Skeletal muscle tissue (tissue), 4 donors: ENCODE results near the gene MLANA. TPM values are rescaled to one million over a fixed set of nuclear protein-coding genes. Genes with fewer than 3 reads are reported as not detected.

Experiments
- H3K27ac ChIP-seq: one replicate; pipeline ENCODE4 v1.7.0; 2013; ENCODE audit warnings: mild to moderate bottlenecking, low read depth, low read length, inconsistent platforms
- H3K27me3 ChIP-seq, 3 donors: one replicate each; pipeline ENCODE4 v1.7.0; 2013; ENCODE audit warnings: low read length in 3 of 3; ENCODE audit not compliant: control insufficient read depth in 3 of 3, insufficient read depth in 3 of 3
- H3K36me3 ChIP-seq, 3 donors: one replicate each; pipeline ENCODE4 v1.7.0; 2013; ENCODE audit warnings: low read length in 3 of 3; ENCODE audit not compliant: control insufficient read depth in 3 of 3, insufficient read depth in 3 of 3
- H3K4me1 ChIP-seq, 3 donors: one replicate each; pipeline ENCODE4 v1.7.0; 2013; ENCODE audit warnings: low read length in 3 of 3, mild to moderate bottlenecking in 3 of 3; ENCODE audit not compliant: control insufficient read depth in 3 of 3, insufficient read depth in 3 of 3
- H3K4me3 ChIP-seq, 3 donors: one replicate each; pipeline ENCODE4 v1.7.0; 2013; ENCODE audit warnings: low read length in 3 of 3
- H3K9ac ChIP-seq, 3 donors: one replicate each; pipeline ENCODE4 v1.7.0; 2013; ENCODE audit warnings: low read length in 3 of 3, mild to moderate bottlenecking in 3 of 3, moderate library complexity in 2 of 3, low read depth in 1 of 3
- H3K9me3 ChIP-seq, 3 donors: one replicate each; pipeline ENCODE4 v1.7.0; 2013; ENCODE audit warnings: low read length in 3 of 3; ENCODE audit not compliant: control insufficient read depth in 3 of 3
- total RNA-seq: library from RNA; depleted of rRNA; stranded (reverse); fragments of >200 nt; gene quantifications from one replicate; pipeline ENCODE4 v1.2.3, GENCODE V29; 2014
- donor health status: Osteomylitis.

The MLANA gene
- total RNA-seq, 1 donor from 2014 or later = not detected

GRCh38 chr9:5895782-5896181, 5.1 kb downstream of the MLANA start:
- peak overlapping the region in 1 of 3 donors; percentile 31 for H3K4me3 ChIP-seq
- H3K9me3 ChIP-seq = no peaks in the 10 kb centered on the region
- H3K9ac ChIP-seq = no peak overlapping the region
- peaks cover 0 to 6% (median 0%) of the 10 kb centered on the region in 3 donors for H3K36me3 ChIP-seq
- no peaks in the 10 kb centered on the region for H3K27me3 ChIP-seq
- H3K27ac ChIP-seq = no peak overlapping the region
- peaks cover 3 to 8% (median 6%) of the 10 kb centered on the region in 3 donors for H3K4me1 ChIP-seq

- Histone ChIP-seq H3K36me3 (peaks cover 0 to 6% (median 0%) of the 10 kb centered on the region in 3 donors), H3K4me3 (no peak overlapping the region), H3K9me3 (no peaks in the 10 kb centered on the region), H3K4me1 (peaks cover 3 to 8% (median 6%) of the 10 kb centered on the region in 3 donors), H3K27me3 (no peaks in the 10 kb centered on the region), H3K9ac (no peak overlapping the region), H3K27ac (no peak overlapping the region)
These were observed 6.2 kb downstream of the MLANA start for GRCh38 chr9:5896863-5897262.

GRCh38 chr9:5897851-5898250, 7.2 kb downstream of the MLANA start:
- H3K4me3 ChIP-seq = no peak overlapping the region
- peaks cover 3 to 8% (median 6%) of the 10 kb centered on the region in 3 donors for H3K4me1 ChIP-seq
- H3K9ac ChIP-seq = no peak overlapping the region
- no peaks in the 10 kb centered on the region for H3K27me3 ChIP-seq
- no peak overlapping the region for H3K27ac ChIP-seq
- H3K36me3 ChIP-seq = peaks cover 0 to 6% (median 2%) of the 10 kb centered on the region in 3 donors
- no peaks in the 10 kb centered on the region for H3K9me3 ChIP-seq

GRCh38 chr9:5899292-5899691, 8.6 kb downstream of the MLANA start:
- no peak overlapping the region for H3K9ac ChIP-seq
- H3K9me3 ChIP-seq = no peaks in the 10 kb centered on the region
- H3K4me1 ChIP-seq = peaks cover 3 to 8% (median 6%) of the 10 kb centered on the region in 3 donors
- H3K27ac ChIP-seq = no peak overlapping the region
- H3K27me3 ChIP-seq = no peaks in the 10 kb centered on the region
- peaks cover 2 to 6% (median 3%) of the 10 kb centered on the region in 3 donors for H3K36me3 ChIP-seq
- H3K4me3 ChIP-seq = no peak overlapping the region

- Histone ChIP-seq H3K9me3 (no peaks in the 10 kb centered on the region), H3K4me3 (no peak overlapping the region), H3K36me3 (peaks cover 2 to 6% (median 3%) of the 10 kb centered on the region in 3 donors), H3K27me3 (no peaks in the 10 kb centered on the region), H3K9ac (no peak overlapping the region), H3K4me1 (peaks cover 3 to 6% (median 3%) of the 10 kb centered on the region in 3 donors), H3K27ac (no peak overlapping the region)
These were observed 9.9 kb downstream of the MLANA start for GRCh38 chr9:5900622-5901021.

- H3K27ac ChIP-seq = no peak overlapping the region
- H3K4me1 ChIP-seq = no peaks in the 10 kb centered on the region
- peaks cover 2 to 3% (median 2%) of the 10 kb centered on the region in 3 donors for H3K36me3 ChIP-seq
- no peak overlapping the region for H3K9ac ChIP-seq
- no peak overlapping the region for H3K4me3 ChIP-seq
- no peaks in the 10 kb centered on the region for H3K9me3 ChIP-seq
- H3K27me3 ChIP-seq = no peaks in the 10 kb centered on the region
These were observed 11.7 kb downstream of the MLANA start for GRCh38 chr9:5902377-5902776.

GRCh38 chr9:5908918-5909317, 18.2 kb downstream of the MLANA start:
- H3K27ac ChIP-seq = no peak overlapping the region
- no peak overlapping the region for H3K4me3 ChIP-seq
- no peaks in the 10 kb centered on the region for H3K9me3 ChIP-seq
- H3K9ac ChIP-seq = no peak overlapping the region
- peaks cover 0 to 8% (median 4%) of the 10 kb centered on the region in 3 donors for H3K36me3 ChIP-seq
- H3K4me1 ChIP-seq = no peaks in the 10 kb centered on the region
- H3K27me3 ChIP-seq = no peaks in the 10 kb centered on the region

- H3K4me1 ChIP-seq = no peaks in the 10 kb centered on the region
- H3K27ac ChIP-seq = no peak overlapping the region
- H3K4me3 ChIP-seq = no peak overlapping the region
- H3K27me3 ChIP-seq = no peaks in the 10 kb centered on the region
- H3K9ac ChIP-seq = no peak overlapping the region
- peaks cover 0 to 8% (median 4%) of the 10 kb centered on the region in 3 donors for H3K36me3 ChIP-seq
- no peaks in the 10 kb centered on the region for H3K9me3 ChIP-seq
These were observed 19.3 kb downstream of the MLANA start for GRCh38 chr9:5909976-5910375.

- no peak overlapping the region for H3K9ac ChIP-seq
- H3K36me3 ChIP-seq = peaks cover 0 to 8% (median 4%) of the 10 kb centered on the region in 3 donors
- no peak overlapping the region for H3K4me3 ChIP-seq
- no peaks in the 10 kb centered on the region for H3K27me3 ChIP-seq
- no peaks in the 10 kb centered on the region for H3K9me3 ChIP-seq
- no peak overlapping the region for H3K27ac ChIP-seq
- no peaks in the 10 kb centered on the region for H3K4me1 ChIP-seq
These were observed 19.8 kb downstream of the MLANA start for GRCh38 chr9:5910413-5911057.

- Histone ChIP-seq H3K36me3 (peaks cover 0 to 7% (median 2%) of the 10 kb centered on the region in 3 donors), H3K4me3 (no peak overlapping the region), H3K4me1 (no peaks in the 10 kb centered on the region), H3K27ac (no peak overlapping the region), H3K9ac (no peak overlapping the region), H3K27me3 (no peaks in the 10 kb centered on the region), H3K9me3 (no peaks in the 10 kb centered on the region)
These were observed 24.7 kb downstream of the MLANA start for GRCh38 chr9:5915438-5915837.
